K562 (cell line): ENCODE measurements around the gene FZD4. TPM values are rescaled to one million over a fixed set of nuclear protein-coding genes. Genes with fewer than 3 reads are reported as not detected.

Experiments used
- CREBBP ChIP-seq: IDR thresholded peaks from one replicate; pipeline ENCODE4 v1.6.1; 2012; ENCODE audit warnings: low read depth, mild to moderate bottlenecking, control low read depth, inconsistent platforms, low read length
- ETV1 ChIP-seq: fragments of 450-650 bp; conservative IDR thresholded peaks from 2 replicates; pipeline ENCODE4 v1.6.1; 2016; ENCODE audit warnings: missing genetic modification characterization, control low read depth, low read depth, missing compliant biosample characterization
- MEF2A ChIP-seq: IDR thresholded peaks from 2 replicates; pipeline ENCODE4 v1.6.1; 2011; ENCODE audit warnings: low read depth, mild to moderate bottlenecking, low read length, moderate library complexity; ENCODE audit not compliant: control insufficient read depth
- MEIS2 ChIP-seq: fragments of 450-650 bp; IDR thresholded peaks from 2 replicates; pipeline ENCODE4 v1.6.1; 2014; ENCODE audit warnings: mild to moderate bottlenecking; ENCODE audit not compliant: partially characterized antibody
- NR1H2 ChIP-seq: sonication (generic); formaldehyde crosslinking; IDR thresholded peaks from 2 replicates; pipeline ENCODE4 v1.4.0; 2020; ENCODE audit warnings: mild to moderate bottlenecking, missing genetic modification reagents
- NRF1 ChIP-seq, 2 experiments: fragments of 450-650 bp; IDR thresholded peaks in 1 of 2; conservative IDR thresholded peaks in 1 of 2; 2 replicates each; pipeline ENCODE4 v1.6.1; 2014; ENCODE audit warnings: mild to moderate bottlenecking in 2 of 2
- THRAP3 ChIP-seq: fragments of 450-650 bp; IDR thresholded peaks from 2 replicates; pipeline ENCODE4 v1.6.1; 2016; ENCODE audit warnings: mild to moderate bottlenecking, inconsistent platforms, borderline replicate concordance
- U2AF2 ChIP-seq: fragments of 200-400 bp; formaldehyde crosslinking; optimal IDR thresholded peaks from 2 replicates; pipeline ENCODE3; 2017; ENCODE audit warnings: low read depth, mild to moderate bottlenecking, low read length
- ZNF23 ChIP-seq: fragments of 250-450 bp; sonication (Bioruptor Pico); IDR thresholded peaks from 2 replicates; pipeline ENCODE4 v1.4.0; 2020; ENCODE audit warnings: mild to moderate bottlenecking
- ZNF785 ChIP-seq: fragments of 250-450 bp; sonication (Bioruptor Pico); IDR thresholded peaks from 2 replicates; pipeline ENCODE4 v1.4.0; 2020; ENCODE audit warnings: mild to moderate bottlenecking
- polyA plus RNA-seq, 8 experiments: library from polyadenylated mRNA; depleted of rRNA in 4 of 8; stranded (reverse) in 5 of 8; unstranded in 3 of 8; fragments of >200 nt; fragmentation: Nextera tagmentation in 2 of 8; fragmentation: Illumina TruSeq in 1 of 8; extraction: Ambion mirVana in 2 of 8; extraction: Trizol in 1 of 8; gene quantifications; 2 replicates each; pipeline versions ENCODE4 v1.2.1 to v1.2.3, GENCODE V29; 2011 to 2014; ENCODE audit warnings: inconsistent platforms in 1 of 8, missing spikeins in 1 of 8
- total RNA-seq, 7 experiments: library from RNA; depleted of rRNA in 6 of 7; stranded (reverse); fragments of >200 nt in 6 of 7; fragmentation: Illumina TruSeq in 2 of 7; extraction: Trizol in 2 of 7; gene quantifications; 2 replicates each; pipeline versions ENCODE4 v1.2.1 to v1.2.3, GENCODE V29; 2011 to 2021; ENCODE audit warnings: low replicate concordance in 1 of 7
- TF ChIP-seq, protein P1 (sequence below): IDR thresholded peaks from 2 replicates; pipeline ENCODE4 v1.6.1; 2016; ENCODE audit warnings: missing genetic modification characterization, missing compliant biosample characterization
- TF ChIP-seq, protein P2 (sequence below): fragments of 250-450 bp; sonication (Bioruptor Pico); IDR thresholded peaks from 2 replicates; pipeline ENCODE4 v1.5.0; 2021; ENCODE audit warnings: mild to moderate bottlenecking, moderate library complexity
- TF ChIP-seq, protein P3 (sequence below), 2 experiments: fragments of 450-650 bp in 1 of 2; sonication (generic) in 1 of 2; formaldehyde crosslinking in 1 of 2; IDR thresholded peaks; 2 replicates each; pipeline versions ENCODE4 v1.7.1 to v1.9.0; 2016 to 2022; ENCODE audit warnings: inconsistent platforms in 1 of 2, mild to moderate bottlenecking in 1 of 2, missing genetic modification reagents in 1 of 2

FZD4 gene
- total and polyA plus RNA-seq, 9 of the 15 experiments (the other 6 are each of a cell fraction or from before 2014, with no cell fraction given), result 1.2 to 7.9 (median 5.8) TPM

DNA sequence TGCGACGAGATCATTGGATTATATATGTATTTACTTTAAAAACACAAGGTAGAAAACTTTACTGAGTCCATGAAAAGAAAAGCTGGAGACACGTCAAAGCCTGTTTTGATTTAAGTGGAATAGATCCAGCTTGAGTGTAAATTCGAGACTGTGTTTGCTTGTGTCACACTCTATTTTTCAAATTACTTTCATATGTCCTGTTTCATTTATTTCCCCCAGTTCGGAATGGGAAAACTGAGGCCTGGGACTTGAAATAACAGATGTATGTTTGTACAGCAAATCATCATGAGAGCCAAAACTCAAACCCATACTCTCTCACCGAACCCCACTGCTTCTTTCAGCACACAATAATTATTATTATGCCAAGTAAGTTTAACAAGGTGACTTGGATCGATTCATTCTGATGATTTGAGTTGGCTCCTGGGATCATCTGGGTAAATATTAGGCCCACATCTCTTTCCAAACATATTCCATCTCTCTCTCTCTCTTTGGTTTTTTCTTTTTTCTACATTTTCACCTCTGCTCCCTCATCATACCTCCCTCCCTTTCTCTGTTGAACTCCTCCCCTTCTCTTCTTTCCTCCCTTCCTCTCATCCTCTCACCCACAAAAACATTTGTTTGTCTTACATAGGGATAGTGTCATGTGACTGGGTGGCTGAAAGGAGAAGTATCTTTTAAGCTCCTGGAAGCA, 21.2 kb downstream of the FZD4 start (continued):
- TF ChIP-seq MEF2A (no peak), ZNF785 (no peak), THRAP3 (no peak), MEIS2 (no peak), U2AF2 (no peak), ZNF23 (CRISPR knock-in tag) (no peak), NRF1 (conservative IDR thresholded peaks at IDR 0.05 in 1 of 2, IDR thresholded peaks at IDR 0.05 in 1 of 2) (no peak), CREBBP (no peak), NR1H2 (no peak), ETV1 (no peak)
- TF ChIP-seq, protein P1, sequence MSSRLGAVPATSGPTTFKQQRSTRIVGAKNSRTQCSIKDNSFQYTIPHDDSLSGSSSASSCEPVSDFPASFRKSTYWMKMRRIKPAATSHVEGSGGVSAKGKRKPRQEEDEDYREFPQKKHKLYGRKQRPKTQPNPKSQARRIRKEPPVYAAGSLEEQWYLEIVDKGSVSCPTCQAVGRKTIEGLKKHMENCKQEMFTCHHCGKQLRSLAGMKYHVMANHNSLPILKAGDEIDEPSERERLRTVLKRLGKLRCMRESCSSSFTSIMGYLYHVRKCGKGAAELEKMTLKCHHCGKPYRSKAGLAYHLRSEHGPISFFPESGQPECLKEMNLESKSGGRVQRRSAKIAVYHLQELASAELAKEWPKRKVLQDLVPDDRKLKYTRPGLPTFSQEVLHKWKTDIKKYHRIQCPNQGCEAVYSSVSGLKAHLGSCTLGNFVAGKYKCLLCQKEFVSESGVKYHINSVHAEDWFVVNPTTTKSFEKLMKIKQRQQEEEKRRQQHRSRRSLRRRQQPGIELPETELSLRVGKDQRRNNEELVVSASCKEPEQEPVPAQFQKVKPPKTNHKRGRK (tag), result peak; percentile 77
- TF ChIP-seq, protein P2, sequence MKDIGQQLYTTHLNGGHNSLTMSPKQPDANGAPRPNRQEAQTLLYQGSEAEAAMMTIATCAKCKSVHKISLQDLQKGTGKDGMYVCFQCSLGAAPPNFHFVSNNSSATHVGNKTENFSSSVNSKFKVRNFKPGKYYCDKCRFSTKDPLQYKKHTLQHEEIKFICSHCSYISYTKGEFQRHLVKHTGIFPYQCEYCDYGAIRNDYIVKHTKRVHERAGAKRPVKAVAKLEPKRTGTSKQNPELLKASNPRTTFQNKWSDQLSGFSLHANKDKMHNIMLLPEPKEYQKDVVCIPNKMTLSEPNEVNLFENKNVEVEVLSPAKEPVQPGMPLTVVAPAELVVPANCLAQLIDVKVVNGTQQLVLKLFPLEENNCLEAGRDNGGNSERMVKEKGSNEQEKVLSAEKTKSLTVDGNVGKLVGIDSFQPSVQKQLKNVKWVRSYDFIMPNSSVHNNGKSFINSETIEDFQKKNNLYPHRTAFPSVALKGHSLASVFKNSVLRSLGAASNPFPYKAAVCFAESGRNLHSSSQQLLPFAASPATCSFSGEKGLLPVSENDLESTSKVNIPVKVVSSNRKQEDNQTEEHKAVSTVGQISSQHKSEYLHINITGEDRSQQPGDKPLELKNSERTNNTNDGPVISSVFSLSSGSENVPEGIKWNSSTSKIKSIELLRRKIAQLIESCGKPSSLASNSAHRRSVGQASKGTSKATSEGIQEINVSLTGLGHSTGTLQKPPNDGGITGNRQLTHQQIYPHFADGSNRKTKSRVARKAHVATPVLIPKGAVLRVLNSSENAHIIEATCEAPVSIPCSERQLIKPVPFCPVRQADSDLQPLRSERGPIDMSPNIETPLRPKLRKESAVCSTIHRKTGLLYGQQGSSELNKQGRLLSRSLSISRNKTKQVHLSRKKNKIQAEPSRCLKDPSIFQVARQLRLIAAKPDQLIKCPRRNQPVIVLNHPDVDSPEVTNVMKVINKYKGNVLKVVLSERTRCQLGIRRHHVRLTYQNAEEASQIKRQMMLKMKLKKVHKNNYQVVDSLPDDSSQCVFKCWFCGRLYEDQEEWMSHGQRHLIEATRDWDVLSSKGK, result no peak
- TF ChIP-seq, protein P3, sequence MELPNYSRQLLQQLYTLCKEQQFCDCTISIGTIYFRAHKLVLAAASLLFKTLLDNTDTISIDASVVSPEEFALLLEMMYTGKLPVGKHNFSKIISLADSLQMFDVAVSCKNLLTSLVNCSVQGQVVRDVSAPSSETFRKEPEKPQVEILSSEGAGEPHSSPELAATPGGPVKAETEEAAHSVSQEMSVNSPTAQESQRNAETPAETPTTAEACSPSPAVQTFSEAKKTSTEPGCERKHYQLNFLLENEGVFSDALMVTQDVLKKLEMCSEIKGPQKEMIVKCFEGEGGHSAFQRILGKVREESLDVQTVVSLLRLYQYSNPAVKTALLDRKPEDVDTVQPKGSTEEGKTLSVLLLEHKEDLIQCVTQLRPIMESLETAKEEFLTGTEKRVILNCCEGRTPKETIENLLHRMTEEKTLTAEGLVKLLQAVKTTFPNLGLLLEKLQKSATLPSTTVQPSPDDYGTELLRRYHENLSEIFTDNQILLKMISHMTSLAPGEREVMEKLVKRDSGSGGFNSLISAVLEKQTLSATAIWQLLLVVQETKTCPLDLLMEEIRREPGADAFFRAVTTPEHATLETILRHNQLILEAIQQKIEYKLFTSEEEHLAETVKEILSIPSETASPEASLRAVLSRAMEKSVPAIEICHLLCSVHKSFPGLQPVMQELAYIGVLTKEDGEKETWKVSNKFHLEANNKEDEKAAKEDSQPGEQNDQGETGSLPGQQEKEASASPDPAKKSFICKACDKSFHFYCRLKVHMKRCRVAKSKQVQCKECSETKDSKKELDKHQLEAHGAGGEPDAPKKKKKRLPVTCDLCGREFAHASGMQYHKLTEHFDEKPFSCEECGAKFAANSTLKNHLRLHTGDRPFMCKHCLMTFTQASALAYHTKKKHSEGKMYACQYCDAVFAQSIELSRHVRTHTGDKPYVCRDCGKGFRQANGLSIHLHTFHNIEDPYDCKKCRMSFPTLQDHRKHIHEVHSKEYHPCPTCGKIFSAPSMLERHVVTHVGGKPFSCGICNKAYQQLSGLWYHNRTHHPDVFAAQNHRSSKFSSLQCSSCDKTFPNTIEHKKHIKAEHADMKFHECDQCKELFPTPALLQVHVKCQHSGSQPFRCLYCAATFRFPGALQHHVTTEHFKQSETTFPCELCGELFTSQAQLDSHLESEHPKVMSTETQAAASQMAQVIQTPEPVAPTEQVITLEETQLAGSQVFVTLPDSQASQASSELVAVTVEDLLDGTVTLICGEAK (IDR thresholded peaks at IDR 0.05), result no peak
- TF ChIP-seq, protein P3 (CRISPR knock-in tag; IDR thresholded peaks at IDR 0.05), result no peak
